HAP-1 (cell line): ENCODE results near the gene MAN1B1.
"Not testable (repeated sequence)": the region's sequence is repeated elsewhere in the genome, so short reads cannot be mapped to it uniquely, and the experiment has no call there.

ENCODE experiments used
- DNase-seq, 2 experiments: peaks; one replicate each; pipeline ENCODE4 v3.0.0-alpha.2; 2016 to 2020; ENCODE audit warnings: low spot score in 2 of 2
- H3K27me3 ChIP-seq: fragments of 250-450 bp; sonication (Bioruptor Pico); 2 replicates; pipeline ENCODE4 v1.5.1; 2020; ENCODE audit warnings: low read depth, mild to moderate bottlenecking, moderate library complexity
- H3K36me3 ChIP-seq: fragments of 250-450 bp; sonication (Bioruptor Pico); replicated peaks from 2 replicates; pipeline ENCODE4 v1.5.1; 2020; ENCODE audit warnings: mild to moderate bottlenecking
- H3K4me1 ChIP-seq: fragments of 250-450 bp; sonication (Bioruptor Pico); 2 replicates; pipeline ENCODE4 v1.5.1; 2020; ENCODE audit warnings: mild to moderate bottlenecking
- H3K4me3 ChIP-seq: fragments of 250-450 bp; sonication (Bioruptor Pico); 2 replicates; pipeline ENCODE4 v1.5.1; 2020; ENCODE audit warnings: mild to moderate bottlenecking, moderate library complexity
- H3K9me3 ChIP-seq: fragments of 250-450 bp; sonication (Bioruptor Pico); 2 replicates; pipeline ENCODE4 v1.5.1; 2020; ENCODE audit warnings: mild to moderate bottlenecking, moderate library complexity
- in situ Hi-C: fragments of 300-500 bp; cut with MboI; formaldehyde crosslinking; loops from 3 replicates; pipeline ENCODE4 v1.14.3; 2020; ENCODE audit warnings: low sequenced_read_pairs, inconsistent platforms, mixed read lengths

Gene MAN1B1

DNA sequence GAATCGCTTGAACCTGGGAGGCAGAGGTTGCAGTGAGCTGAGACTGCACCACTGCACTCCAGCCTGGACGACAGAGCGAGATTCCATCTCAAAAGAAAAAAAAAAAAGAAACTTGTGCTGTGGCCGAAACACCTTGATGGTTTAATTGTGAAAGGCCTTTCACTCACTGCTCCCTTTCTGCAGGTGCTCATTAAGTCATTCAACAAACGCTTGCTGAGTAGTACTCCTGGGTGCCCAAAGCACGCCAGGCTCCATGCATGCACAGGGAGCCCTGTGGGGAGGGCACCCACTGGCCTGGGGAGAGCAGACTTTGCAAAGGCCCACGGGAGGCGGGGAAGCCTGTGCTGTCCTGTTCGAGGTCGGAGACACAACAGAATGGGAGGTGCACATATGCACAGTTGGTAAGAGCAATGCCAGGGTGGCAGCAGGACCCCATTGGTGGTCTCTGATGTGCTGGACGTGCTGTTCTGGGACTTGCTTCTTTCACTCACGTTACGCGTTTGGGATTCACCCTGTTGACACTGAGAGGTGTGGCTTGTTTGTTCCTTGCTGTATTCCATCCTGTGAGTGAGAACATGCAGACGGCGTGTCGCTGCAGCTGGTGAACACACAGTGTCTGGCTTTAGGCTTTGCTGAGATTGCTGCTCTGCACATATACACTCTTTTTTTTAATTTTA is 29.9 kb upstream of the MAN1B1 start:
- H3K36me3 ChIP-seq = no peaks in the 10 kb centered on the region
- 0 out of 2 replicates have a peak, but pooled peaks cover 3% of the 10 kb centered on the region for H3K27me3 ChIP-seq
- H3K4me1 ChIP-seq = 0 out of 2 replicates have a peak, but pooled peaks cover 3% of the 10 kb centered on the region
- in situ Hi-C loops = no loop called here
- DNase-seq = no peak
- no peaks in the 10 kb centered on the region for H3K9me3 ChIP-seq
- H3K4me3 ChIP-seq = no peak overlapping the region

DNA sequence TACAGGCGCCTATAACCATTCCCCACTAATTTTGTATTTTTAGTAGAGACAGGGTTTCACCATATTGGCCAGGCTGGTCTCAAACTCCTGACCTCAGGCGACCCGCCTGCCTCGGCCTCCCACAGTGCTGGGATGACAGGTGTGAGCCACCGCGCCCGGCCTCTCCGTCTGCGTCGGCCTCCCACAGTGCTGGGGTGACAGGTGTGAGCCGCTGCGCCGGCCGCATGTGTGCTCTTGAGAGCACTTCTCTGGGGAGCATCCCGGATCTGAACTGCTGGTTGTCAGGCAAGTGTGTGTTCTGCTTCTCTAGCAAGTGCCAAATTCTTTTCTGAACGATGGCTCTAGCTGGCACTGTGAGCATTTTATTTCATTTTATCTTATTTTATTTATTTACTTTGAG is 29.2 kb upstream of the MAN1B1 start:
- H3K36me3 ChIP-seq = no peaks in the 10 kb centered on the region
- 0 out of 2 replicates have a peak, but pooled peaks cover 3% of the 10 kb centered on the region for H3K4me1 ChIP-seq
- no peaks in the 10 kb centered on the region for H3K9me3 ChIP-seq
- in situ Hi-C loops = no loop called here
- H3K27me3 ChIP-seq = 0 out of 2 replicates have a peak, but pooled peaks cover 1% of the 10 kb centered on the region
- no peak overlapping the region for H3K4me3 ChIP-seq
- no peak for DNase-seq

DNA sequence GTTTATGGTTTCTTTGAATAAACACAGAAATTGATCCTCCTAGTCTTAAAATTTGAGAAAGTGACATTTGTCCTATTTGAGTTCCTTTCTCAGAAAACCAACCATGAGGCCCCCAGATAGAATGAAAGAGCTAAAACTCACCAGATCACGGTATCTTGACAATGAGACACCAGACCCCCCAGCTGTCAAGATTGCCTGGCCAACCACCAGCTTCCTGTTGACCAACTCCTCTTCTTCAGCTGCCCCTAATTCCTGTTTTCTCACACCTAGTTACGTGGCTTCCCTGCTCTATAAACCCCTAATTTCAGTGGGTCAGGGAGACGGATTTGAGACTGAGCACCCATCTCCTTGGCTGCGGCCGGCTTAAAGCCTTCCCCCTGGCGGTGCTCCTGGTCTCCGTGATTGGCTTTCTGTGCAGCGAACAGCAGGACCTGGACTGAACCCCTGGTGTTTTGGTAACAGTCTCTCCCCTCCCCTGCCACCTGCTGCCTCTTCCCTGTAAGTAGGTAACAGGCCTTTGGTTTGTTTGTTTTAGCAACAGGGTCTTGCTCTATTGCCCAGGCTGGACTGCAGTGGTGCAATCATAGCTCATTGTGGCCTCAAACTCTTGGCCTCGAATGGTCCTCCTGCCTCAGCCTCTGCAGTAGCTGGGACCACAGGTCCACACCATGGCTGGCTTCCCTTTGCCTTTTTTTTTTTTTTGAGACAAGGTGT is 28.1 kb upstream of the MAN1B1 start:
- DNase-seq = no peak
- H3K27me3 ChIP-seq = no peaks in the 10 kb centered on the region
- peaks cover 1% of the 10 kb centered on the region for H3K36me3 ChIP-seq
- 0 out of 2 replicates have a peak, but pooled peaks cover 3% of the 10 kb centered on the region for H3K4me1 ChIP-seq
- H3K9me3 ChIP-seq = no peaks in the 10 kb centered on the region
- in situ Hi-C loops = no loop called here
- no peak overlapping the region for H3K4me3 ChIP-seq

DNA sequence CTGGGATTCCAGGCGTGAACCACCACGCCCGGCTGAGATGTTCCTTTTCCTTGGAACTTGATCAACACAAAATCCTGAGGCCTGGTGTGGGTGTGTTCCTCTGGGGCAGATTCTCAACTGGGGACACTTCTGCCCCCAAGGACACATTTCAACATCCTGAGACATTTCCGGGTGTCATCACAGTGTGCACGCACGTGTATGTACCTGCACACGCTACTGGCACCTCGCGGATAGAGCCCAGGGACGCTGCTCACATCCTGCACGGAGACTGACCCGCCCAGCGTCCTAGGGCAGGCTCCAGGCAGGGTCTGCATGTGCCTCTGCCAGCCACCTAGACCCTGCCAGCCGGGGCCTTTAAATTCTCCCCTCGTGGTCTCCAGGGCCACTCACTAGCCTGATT is 24.4 kb upstream of the MAN1B1 start:
- H3K4me1 ChIP-seq = no peaks in the 10 kb centered on the region
- no peaks in the 10 kb centered on the region for H3K27me3 ChIP-seq
- no peak for DNase-seq
- in situ Hi-C loops = no loop called here
- no peak overlapping the region for H3K4me3 ChIP-seq
- H3K9me3 ChIP-seq = no peaks in the 10 kb centered on the region
- peaks cover 36% of the 10 kb centered on the region for H3K36me3 ChIP-seq

DNA sequence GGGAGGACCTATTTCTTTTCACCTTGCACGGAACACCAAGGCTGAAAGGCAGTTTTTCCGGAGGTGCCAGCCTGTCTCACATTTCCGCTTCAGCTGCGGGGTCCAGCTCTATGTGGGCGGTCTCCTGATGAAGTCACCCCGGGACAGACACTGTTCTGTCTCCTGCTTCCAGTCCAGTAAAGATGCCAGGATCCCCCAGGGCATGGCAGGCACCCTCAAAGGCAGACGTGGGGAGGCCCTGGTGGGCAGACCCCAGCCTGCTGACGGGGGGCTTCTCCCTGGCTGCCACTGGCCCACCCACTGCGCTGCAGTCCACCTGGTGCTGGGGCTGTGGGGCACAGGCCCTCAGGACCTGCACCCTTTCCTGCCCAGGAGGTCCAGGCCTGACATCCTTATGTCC is 24.0 kb upstream of the MAN1B1 start:
- H3K36me3 ChIP-seq = peaks cover 36% of the 10 kb centered on the region
- H3K9me3 ChIP-seq, H3K4me1 ChIP-seq, H3K27me3 ChIP-seq, H3K4me3 ChIP-seq, in situ Hi-C loops, DNase-seq: not testable (repeated sequence)

DNA sequence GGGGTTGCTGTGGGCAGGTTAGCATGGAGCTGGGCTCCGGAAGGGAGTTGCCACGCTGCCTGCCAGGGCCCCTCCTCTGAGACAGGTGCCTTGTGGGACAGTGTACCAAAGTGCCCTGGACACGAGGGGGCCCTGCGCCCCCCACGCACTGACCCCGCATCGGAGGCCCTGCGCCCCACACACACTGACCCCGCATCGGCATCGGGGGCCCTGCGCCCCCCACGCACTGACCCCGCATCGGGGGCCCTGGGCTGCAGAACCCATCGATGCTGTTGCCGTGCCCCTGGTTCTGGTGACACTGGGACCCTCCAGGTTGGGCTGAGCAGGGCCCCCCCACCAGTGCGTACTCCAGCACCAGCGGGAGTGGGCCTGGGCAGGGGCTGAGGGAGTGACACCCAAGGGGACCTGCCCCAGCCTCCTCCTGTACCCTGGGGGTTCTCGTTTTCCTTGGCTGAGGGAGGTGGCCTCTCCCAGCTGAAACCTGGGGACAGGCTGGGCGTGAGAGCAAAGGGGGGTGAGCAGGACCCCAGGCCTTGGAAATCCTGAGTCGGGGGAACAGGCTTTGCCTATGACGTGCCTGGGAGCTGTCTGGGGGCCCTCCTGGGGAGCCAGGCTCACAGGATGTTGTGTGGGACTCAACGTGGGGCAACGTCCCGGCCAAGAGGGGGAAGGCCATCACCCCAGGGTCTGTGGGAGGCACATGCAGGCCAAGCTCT is 23.3 kb upstream of the MAN1B1 start:
- Histone ChIP-seq H3K4me1 (peaks cover 5% of the 10 kb centered on the region), H3K36me3 (peaks cover 41% of the 10 kb centered on the region), H3K27me3 (no peaks in the 10 kb centered on the region), H3K9me3 (no peaks in the 10 kb centered on the region), H3K4me3 (no peak overlapping the region)
- in situ Hi-C loops = no loop called here
- no peak for DNase-seq

DNA sequence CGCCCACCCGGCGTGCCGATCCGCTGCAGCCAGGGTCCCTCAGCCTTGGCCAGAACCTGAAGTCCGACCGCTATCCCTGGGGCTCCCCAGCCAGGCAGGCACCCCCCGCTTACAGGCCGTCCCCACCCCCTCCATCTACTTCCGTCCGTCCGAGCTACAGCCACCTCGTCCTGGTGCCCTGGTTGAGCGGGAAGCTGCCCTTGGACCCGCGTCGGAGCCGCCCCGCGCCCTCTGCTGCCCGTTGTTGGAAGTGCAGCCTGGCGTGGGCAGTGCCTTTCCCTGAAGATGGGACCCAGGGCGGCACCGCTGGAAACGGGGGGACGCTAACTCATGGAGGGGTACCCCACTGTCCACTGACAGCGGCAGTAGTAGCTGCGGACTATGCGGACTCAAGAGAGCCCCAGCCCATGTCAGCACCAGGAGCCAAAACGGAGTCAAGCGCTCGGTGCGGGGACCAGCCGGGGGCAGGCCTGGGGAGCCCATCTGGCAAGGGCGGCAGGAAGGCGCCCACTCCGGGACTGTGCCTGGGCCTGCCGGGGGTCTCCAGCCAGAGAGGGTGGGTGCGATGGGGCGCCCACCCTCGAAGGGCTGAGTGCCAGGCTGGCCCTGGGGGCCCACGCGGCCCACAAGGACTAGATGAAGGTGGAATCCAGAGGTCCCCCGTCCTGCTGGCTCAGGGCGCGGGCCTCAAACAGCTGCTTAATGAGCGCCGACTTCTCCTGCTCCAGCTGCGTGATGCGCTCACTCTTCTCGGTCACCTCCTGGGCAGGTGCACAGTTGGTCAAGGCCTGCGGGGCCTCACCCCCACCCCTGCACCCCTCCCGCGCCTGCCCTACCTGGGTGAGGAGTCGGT is 22.5 kb upstream of the MAN1B1 start:
- Histone ChIP-seq H3K36me3 (peaks cover 46% of the 10 kb centered on the region), H3K9me3 (no peaks in the 10 kb centered on the region), H3K27me3 (no peaks in the 10 kb centered on the region), H3K4me1 (peaks cover 7% of the 10 kb centered on the region), H3K4me3 (no peak overlapping the region)
- peak in 1 of 2 experiments; percentile 80 for DNase-seq
- in situ Hi-C loops = no loop called here

DNA sequence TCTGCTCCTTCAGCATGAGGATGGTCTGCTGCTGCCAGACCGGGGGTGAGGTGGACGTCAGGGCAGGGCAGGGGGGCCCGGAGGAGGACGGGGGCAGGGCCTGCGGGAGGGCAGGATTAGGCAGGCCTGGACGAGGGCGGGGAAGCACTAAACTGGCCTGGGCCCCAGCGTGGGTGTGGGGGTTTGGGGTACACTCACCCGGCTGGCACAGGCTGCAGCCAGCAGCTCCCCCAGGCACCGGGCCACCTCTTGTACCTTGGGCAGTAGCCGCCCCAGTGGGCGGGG is 22.0 kb upstream of the MAN1B1 start:
- Histone ChIP-seq H3K27me3 (no peaks in the 10 kb centered on the region), H3K4me1 (peaks cover 7% of the 10 kb centered on the region), H3K4me3 (no peak overlapping the region), H3K9me3 (no peaks in the 10 kb centered on the region), H3K36me3 (peaks cover 50% of the 10 kb centered on the region)
- no peak for DNase-seq
- in situ Hi-C loops = no loop called here

DNA sequence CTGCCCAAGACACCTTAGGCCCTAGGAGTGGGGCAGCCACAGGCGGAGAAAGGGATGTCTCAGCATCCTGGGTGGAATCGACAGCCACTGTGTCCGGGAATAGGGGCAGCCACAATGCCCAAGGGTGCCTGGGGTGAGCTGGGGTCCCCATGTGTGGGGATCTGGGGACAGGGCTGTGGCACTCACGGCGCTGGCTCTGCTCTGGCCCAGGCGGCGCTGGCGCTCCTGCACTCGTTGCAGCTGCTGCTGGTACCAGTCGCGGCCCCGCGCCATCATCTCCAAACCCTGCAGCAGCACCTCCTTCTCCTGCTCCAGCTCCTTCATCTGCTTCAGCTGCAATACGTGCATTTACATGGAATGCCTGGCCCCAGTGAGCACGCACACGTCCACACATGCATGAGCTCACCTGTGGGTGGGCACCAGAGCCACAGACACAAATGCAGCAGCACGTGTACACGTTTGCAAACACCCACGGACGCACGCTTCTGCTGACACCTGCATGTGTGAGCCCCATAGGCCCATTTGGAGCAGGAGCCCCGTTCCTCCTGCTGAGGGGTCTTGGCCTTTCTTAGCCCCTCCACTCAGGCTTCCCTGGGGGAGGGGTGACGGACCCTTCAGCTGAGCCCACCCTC is 21.3 kb upstream of the MAN1B1 start:
- no peak for DNase-seq
- Histone ChIP-seq H3K36me3 (peaks cover 50% of the 10 kb centered on the region), H3K4me1 (peaks cover 7% of the 10 kb centered on the region), H3K27me3 (no peaks in the 10 kb centered on the region), H3K9me3 (no peaks in the 10 kb centered on the region), H3K4me3 (no peak overlapping the region)
- in situ Hi-C loops = no loop called here

DNA sequence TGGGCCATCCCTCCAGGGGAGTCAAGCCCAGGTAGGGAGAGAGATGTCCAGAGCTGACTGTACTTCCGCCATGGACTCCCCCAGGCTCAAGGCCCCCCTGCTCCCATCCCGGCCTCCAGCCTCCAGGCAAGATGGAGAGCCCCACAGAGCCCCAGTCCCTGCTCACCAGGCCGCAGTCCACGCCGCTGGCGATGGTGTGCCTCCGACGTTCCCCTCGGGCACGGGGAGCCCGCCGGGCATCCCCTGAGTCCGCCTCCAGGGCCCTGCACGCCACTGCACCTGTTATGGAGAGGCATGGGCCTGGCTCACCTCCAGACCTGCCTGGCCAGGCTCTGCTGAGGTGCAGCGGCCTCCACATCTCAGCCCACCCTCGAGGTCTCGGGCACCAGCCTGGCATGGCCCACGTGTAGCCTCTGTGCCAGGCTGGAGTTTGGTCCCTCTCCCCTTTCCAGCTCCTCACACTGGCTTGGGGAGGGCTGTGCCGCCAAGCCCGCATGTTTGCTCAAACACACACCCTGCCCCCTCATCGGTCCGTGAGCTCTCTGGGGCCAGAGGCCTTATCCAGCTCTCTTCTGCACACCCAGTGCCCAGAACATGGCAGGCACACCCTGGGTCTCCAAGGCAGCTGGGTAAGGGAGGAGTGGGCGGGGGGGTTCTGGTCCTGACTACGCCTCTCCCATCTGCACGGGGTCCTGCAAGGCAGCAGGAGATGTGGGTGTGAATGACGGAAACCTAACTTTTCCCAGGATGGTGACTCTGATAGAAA is 20.5 kb upstream of the MAN1B1 start:
- Histone ChIP-seq H3K36me3 (peaks cover 50% of the 10 kb centered on the region), H3K9me3 (no peaks in the 10 kb centered on the region), H3K27me3 (no peaks in the 10 kb centered on the region), H3K4me3 (no peak overlapping the region), H3K4me1 (peaks cover 13% of the 10 kb centered on the region)
- in situ Hi-C loops = no loop called here
- DNase-seq = no peak

DNA sequence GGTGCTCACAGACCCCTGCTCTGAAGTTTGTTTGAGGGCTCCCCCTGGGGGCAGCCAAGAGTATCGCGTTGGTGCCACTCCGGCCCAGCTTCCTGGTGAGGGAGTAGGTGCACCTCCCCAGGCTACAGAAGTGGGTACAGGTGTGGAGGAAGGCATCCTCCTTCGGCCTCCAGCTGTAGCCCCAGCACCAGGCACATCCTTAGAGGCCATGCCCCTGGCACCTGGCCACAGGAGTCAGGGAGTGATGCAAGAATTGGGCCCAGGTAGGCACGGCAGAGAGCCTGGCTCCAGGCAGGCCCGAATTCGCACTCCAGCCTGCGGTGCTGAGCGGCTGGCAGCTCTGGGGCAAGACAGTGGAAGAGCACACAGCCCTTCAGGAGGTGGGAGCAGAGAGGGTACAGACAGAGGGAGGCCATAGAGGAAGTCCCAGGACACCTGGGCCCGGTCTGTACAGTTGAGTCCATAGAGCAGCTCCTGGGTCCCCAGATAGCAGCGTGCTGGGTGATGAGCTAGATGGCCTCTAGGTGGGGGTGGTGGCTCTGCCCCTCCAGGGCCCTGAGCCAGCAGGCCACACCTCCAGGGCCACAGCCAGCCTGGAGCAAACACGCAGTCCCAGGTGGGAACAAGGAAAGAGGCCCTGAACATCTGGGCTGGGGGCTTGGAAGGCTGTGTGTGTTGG is 18.8 kb upstream of the MAN1B1 start:
- in situ Hi-C loops = no loop called here
- peak overlapping the region; percentile 79 for H3K4me3 ChIP-seq

More for the DNA sequence above, 18.8 kb upstream of the MAN1B1 start:
- Histone ChIP-seq H3K4me1 (peaks cover 15% of the 10 kb centered on the region), H3K36me3 (peaks cover 50% of the 10 kb centered on the region), H3K9me3 (no peaks in the 10 kb centered on the region), H3K27me3 (no peaks in the 10 kb centered on the region)
- peak; percentile 69 to 92 for DNase-seq
